T-helper 1 cell treated with Interleukin-12 subunit alpha and Interleukin-12 subunit beta and Interleukin-4 antibody, amounts not matched to agents 30 ng/mL and 1 ng/mL, for 36 hours (primary cell): ENCODE data around the gene VWA1. TPM values are rescaled to one million over a fixed set of nuclear protein-coding genes. Genes with fewer than 3 reads are reported as not detected.
"Not testable (repeated sequence)": the region's sequence is repeated elsewhere in the genome, so short reads cannot be mapped to it uniquely, and the experiment has no call there.

Experiments
- intact Hi-C: fragments of 100-400 bp; cut with micrococcal nuclease; formaldehyde crosslinking; loops from one replicate; pipeline ENCODE4 v1.15.1; 2024
- total RNA-seq: library from RNA; stranded (reverse); gene quantifications from 2 replicates; pipeline ENCODE4 v1.2.3, GENCODE V29; 2022

The VWA1 gene
- total RNA-seq, 1 donor from 2014 or later = 1.6 TPM

DNA sequence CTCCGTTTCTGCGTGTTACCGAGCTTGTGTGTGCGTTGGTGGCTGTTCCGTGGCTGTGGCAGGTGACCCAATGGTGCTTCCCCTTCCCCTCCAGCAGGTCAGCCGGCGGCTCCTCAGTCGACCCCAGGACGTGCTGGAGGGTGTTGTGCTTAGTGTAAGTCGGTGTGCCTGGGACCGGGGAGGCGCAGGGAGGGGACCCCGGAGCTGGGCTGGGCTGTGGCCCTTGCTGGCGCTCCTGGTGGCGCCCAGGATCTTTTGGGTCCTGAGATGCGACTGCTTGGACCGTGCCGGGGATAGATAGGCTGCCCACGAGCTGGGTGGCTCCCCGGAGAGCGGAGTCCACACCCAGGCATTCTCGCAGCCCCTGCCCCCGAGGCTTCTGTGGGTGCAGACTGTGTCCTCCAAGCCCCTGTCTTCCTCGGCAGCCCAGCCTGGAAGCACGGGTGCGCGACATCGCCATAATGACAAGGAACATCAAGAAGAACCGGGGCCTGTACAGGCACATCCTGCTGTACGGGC, 19.9 kb downstream of the VWA1 start:
- intact Hi-C loops = no loop called here

GRCh38 chr1:1455934-1456333, 20.4 kb downstream of the VWA1 start:
- intact Hi-C loops = not testable (repeated sequence)

DNA sequence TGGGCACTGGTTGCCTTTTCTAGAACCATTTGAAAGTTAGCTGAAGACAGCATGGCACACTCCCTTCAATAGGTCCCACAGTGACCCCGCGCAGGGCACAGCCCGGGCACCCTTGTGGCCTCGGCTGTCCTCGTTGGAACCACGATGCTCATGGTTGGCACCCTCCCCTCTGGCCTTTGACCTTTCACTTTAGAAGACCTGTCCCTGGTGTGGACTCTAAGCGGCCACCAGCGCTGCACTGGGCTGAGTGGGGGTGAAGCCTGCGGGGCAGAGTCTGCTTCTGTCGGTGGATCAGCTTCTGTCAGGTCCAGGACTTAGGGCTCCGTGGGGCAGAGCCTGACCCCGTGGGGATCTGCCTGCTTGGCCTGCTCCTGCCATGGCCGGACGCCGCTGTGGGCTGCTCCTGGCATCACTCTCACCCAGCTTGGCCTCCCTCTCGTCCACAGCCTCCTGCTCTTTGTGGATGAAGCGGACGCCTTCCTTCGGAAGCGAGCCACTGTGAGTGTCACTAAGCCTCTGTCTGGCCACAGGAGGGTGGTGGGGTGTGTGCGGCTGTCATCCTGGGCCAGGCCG, 21.3 kb downstream of the VWA1 start:
- intact Hi-C loops = not testable (repeated sequence)

DNA sequence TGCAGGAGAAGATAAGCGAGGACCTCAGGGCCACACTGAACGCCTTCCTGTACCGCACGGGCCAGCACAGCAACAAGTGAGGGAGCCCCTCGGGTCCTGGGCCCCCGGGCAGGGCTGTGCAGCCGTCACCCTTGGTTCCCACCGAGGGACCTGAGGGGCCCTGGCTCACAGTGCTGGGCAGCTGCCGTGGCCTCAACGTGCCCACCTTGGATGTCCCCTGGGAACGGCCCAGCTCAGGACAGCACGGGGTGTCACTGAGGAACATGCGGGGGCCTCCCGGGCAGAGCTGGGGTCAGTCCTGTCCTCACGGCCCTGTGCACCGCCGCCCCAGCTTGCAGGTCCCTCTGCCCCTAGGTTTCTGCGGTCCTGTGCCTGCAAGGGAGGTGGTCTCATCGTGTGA, 23.7 kb downstream of the VWA1 start:
- intact Hi-C loops = not testable (repeated sequence)

DNA sequence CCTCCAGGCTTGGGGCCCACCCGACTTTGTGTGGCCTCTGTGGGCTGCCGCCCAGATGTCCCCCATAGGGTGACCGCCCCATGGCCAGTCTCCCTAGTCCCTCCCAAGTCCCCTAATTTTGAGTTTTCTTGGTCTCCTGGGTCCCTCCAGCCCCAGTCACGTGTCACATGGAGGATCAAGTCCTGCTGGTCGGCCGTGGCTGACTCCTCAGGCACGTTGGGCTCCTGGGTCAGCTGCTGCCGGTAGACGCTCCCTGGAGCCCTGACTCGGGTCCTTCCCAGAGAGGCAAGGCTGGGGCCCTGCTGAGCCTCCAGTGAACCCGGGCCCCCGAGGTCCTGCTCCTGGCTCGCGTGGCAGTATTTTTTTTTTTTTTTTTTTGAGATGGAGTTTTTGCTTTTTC, 24.2 kb downstream of the VWA1 start:
- intact Hi-C loops = not testable (repeated sequence)

DNA sequence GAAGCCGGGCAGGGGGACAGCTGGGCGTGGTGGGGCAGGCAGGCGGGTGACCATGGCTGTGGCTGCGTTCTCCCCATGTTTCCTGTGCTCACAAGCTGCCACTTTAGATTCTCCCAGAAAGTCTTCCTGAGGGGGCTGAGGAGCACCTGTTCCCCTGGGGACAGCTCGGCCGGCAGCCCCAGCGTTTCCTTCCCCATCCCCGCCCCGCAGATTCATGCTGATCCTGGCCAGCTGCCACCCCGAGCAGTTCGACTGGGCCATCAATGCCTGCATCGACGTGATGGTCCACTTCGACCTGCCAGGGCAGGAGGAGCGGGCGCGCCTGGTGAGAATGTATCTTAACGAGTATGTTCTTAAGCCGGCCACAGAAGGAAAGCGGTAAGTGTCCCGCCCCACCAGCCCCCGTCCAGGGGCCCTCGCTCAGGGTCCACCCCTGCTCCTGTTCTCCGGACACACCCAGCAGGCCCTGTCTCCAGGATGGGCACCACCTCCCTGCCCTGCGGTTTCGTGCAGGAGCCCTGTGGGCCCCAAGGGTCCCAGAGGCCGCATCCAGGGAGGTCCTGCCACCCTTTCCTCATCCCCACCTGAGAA, 25.1 kb downstream of the VWA1 start:
- intact Hi-C loops = no loop called here

GRCh38 chr1:1461721-1462317, 26.3 kb downstream of the VWA1 start:
- intact Hi-C loops = no loop called here

GRCh38 chr1:1462318-1462966, 27.0 kb downstream of the VWA1 start:
- intact Hi-C loops = no loop called here

GRCh38 chr1:1463312-1463711, 27.8 kb downstream of the VWA1 start:
- intact Hi-C loops = no loop called here

GRCh38 chr1:1468196-1468985, 32.9 kb downstream of the VWA1 start:
- intact Hi-C loops = not testable (repeated sequence)

DNA sequence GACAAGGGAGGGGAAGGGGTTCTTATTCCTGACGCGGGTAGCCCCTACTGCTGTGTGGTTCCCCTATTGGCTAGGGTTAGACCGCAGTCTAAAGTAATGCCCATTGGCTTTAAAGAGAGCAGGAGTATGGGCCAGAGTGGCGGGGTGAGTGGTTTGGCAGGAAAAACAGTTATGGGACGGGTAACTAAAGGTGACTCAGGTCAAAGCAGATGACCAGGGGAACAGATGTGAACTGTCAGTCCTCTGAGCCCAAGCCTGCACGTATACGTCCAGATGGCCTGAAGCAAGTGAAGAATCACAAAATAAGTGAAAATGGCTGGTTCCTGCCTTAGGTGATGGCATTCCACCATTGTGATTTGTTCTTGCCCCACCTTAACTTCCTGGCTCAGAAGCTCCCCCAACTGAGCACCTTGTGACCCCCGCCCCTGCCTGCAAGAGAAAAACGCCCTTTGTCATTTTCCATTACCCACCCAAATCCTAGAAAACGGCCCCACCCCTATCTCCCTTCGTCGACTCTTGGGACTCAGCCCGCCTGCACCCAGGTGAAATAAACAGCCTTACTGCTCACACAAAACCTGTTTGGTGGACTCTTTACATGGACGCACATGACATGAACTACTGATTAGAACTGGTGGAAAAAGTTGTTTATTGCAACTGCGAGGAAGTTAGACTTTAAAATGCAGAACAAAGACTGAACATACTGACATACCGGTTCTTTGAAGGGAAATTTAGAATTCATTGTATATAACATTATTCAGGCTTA, 35.3 kb downstream of the VWA1 start:
- intact Hi-C loops = loop anchor here (1.0 to 2.0 kb wide), 9 partner anchors 36 to 188 kb away; partner anchors contain the start of genes AURKAIP1, CCNL2, CDK11B and MIB2

DNA sequence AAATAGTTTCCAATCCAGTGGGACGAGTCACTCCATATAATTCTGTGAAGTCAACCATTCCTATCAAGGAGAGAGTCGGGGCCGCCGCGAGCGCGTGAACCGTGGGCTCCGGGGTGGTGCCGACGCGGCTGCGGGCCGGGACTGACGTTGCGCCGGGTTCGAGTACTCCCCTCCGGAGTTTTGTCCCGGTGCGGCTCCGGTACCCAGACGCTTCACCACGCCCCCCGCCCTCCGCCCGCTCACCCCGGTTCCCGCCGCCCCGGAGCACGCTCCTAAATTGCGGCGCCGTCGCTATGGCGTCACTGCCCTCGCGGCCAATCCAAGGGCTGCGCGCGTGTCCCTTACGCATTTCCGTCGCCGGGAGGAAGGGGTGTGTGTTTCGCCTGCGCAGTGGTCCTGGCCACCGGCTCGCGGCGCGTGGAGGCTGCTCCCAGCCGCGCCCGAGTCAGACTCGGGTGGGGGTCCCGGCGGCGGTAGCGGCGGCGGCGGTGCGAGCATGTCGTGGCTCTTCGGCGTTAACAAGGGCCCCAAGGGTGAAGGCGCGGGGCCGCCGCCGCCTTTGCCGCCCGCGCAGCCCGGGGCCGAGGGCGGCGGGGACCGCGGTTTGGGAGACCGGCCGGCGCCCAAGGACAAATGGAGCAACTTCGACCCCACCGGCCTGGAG, 36.0 kb downstream of the VWA1 start, which contains the start of gene ATAD3B:
ATAD3B (plus strand) TSS at position 377 of the 664 bp plus-strand sequence; CDS start at position 497, 120 bp downstream.
- intact Hi-C loops = loop anchor here (1.0 to 2.0 kb wide), 9 partner anchors 36 to 188 kb away; partner anchors contain the start of genes AURKAIP1, CCNL2, CDK11B and MIB2

GRCh38 chr1:1472053-1472876, 36.8 kb downstream of the VWA1 start:
- intact Hi-C loops = not testable (repeated sequence)

GRCh38 chr1:1476011-1476410, 40.5 kb downstream of the VWA1 start:
- intact Hi-C loops = not testable (repeated sequence)

DNA sequence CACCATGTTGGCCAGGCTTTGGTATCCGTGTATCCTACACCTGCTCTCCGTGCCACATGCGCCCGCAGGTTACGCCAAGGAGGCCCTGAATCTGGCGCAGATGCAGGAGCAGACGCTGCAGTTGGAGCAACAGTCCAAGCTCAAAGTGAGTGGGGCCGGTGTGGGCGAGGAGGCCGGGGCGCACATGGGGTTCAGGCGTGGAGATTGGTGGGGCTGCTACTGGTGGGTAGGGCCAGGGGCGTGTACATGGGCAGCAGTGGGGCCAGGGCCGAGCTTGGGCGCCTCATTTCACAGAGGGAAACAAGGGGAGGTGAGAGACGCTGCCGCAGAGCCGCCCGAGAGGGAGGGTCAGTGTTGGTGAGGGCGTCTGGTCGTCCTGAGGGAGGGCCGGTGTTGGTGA, 41.7 kb downstream of the VWA1 start:
- intact Hi-C loops = no loop called here

GRCh38 chr1:1479547-1480487, 44.3 kb downstream of the VWA1 start:
- intact Hi-C loops = no loop called here

GRCh38 chr1:1480488-1480867, 45.0 kb downstream of the VWA1 start:
- intact Hi-C loops = not testable (repeated sequence)

DNA sequence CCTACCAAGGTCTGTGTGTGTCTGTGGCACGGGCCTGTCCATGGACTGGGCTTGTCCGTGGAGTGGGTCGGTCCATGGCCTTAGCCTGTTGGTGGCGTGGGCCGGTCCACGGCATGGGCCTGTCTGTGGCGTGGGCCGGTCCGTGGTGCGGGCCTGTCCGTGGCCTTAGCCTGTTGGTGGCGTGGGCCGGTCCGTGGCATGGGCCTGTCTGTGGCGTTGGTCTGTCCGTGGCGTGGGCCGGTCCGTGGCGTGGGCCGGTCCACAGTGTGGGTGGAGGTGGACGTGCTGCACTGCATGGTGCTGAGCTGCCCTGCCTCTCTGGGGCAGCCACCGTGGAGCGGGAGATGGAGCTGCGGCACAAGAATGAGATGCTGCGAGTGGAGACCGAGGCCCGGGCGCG, 46.3 kb downstream of the VWA1 start:
- intact Hi-C loops = not testable (repeated sequence)
